MM.1S (cell line): ENCODE data around the gene ORMDL3.

Source experiments
- DNase-seq: peaks from one replicate; pipeline ENCODE4 v3.0.0-alpha.2; 2015
- H2AFZ ChIP-seq: fragments of 300-600 bp; sonication (generic); 2 replicates; pipeline ENCODE4 v1.6.0; 2016; ENCODE audit warnings: antibody characterized with exemption, low read length
- H3F3A ChIP-seq: fragments of 300-600 bp; sonication (generic); 2 replicates; pipeline ENCODE4 v1.6.1; 2016; ENCODE audit warnings: mild to moderate bottlenecking, antibody characterized with exemption, low read length, moderate library complexity, mixed read lengths; ENCODE audit not compliant: insufficient read depth
- H3K27ac ChIP-seq: fragments of 300-600 bp; sonication (generic); 2 replicates; pipeline ENCODE4 v1.5.1; 2016; ENCODE audit warnings: mild to moderate bottlenecking, low read length
- H3K27me3 ChIP-seq: fragments of 300-600 bp; sonication (generic); replicated peaks from 2 replicates; pipeline ENCODE4 v1.6.0; 2016; ENCODE audit warnings: low read length; ENCODE audit not compliant: insufficient read depth
- H3K36me3 ChIP-seq: fragments of 300-600 bp; sonication (generic); replicated peaks from 2 replicates; pipeline ENCODE4 v1.6.1; 2016; ENCODE audit warnings: mild to moderate bottlenecking, low read length, mixed read lengths; ENCODE audit not compliant: insufficient read depth
- H3K4me1 ChIP-seq: fragments of 300-600 bp; sonication (generic); 2 replicates; pipeline ENCODE4 v1.6.1; 2016; ENCODE audit warnings: low read length, mixed read lengths
- H3K4me2 ChIP-seq: fragments of 300-600 bp; sonication (generic); 2 replicates; pipeline ENCODE4 v1.6.0; 2016; ENCODE audit warnings: low read depth, low read length
- H3K4me3 ChIP-seq: fragments of 300-600 bp; sonication (generic); 2 replicates; pipeline ENCODE4 v1.5.1; 2016; ENCODE audit warnings: low read length, mixed read lengths
- H3K79me2 ChIP-seq: fragments of 300-600 bp; sonication (generic); 2 replicates; pipeline ENCODE4 v1.6.1; 2016; ENCODE audit warnings: mixed run types, low read length, mixed read lengths
- H3K9ac ChIP-seq: fragments of 300-600 bp; sonication (generic); 2 replicates; pipeline ENCODE4 v1.6.1; 2016; ENCODE audit warnings: low read length, mixed read lengths
- H3K9me2 ChIP-seq: fragments of 300-600 bp; sonication (generic); replicated peaks from 2 replicates; pipeline ENCODE4 v1.6.1; 2016; ENCODE audit warnings: mild to moderate bottlenecking, low read length, mixed read lengths; ENCODE audit not compliant: insufficient read depth
- H3K9me3 ChIP-seq: fragments of 300-600 bp; sonication (generic); replicated peaks from 2 replicates; pipeline ENCODE4 v1.6.1; 2016; ENCODE audit warnings: mild to moderate bottlenecking, low read length, mixed read lengths; ENCODE audit not compliant: insufficient read depth
- H4K20me1 ChIP-seq: fragments of 300-600 bp; sonication (generic); 2 replicates; pipeline ENCODE4 v1.6.1; 2016; ENCODE audit warnings: mild to moderate bottlenecking, low read length, moderate library complexity, mixed read lengths; ENCODE audit not compliant: insufficient read depth
- EZH2 ChIP-seq: fragments of 300-600 bp; sonication (generic); optimal IDR thresholded peaks from 2 replicates; pipeline ENCODE3; 2017; ENCODE audit warnings: low read depth, mild to moderate bottlenecking, antibody characterized with exemption, low read length, mixed read lengths
- EZH2phosphoT487 ChIP-seq: fragments of 300-600 bp; sonication (generic); IDR thresholded peaks from 2 replicates; pipeline ENCODE4 v1.6.1; 2018; ENCODE audit warnings: antibody characterized with exemption, low read length
- TF ChIP-seq, protein P1 (sequence below): fragments of 300-600 bp; sonication (generic); IDR thresholded peaks from 2 replicates; pipeline ENCODE4 v1.5.1; 2016; ENCODE audit warnings: antibody characterized with exemption, low read length, mixed read lengths

ORMDL3 gene

GRCh38 chr17:39924691-39925055 is 2.7 kb downstream of the ORMDL3 start:
- H3K4me2 ChIP-seq, result peak overlapping the region; percentile 95; the same call in 1 of the 2 replicates
- H3K4me1 ChIP-seq, result peaks cover 33% of the 10 kb centered on the region
- peaks cover 30% of the 10 kb centered on the region for H3F3A ChIP-seq
- H4K20me1 ChIP-seq, result no peaks in the 10 kb centered on the region
- H3K9me3 ChIP-seq, result no peaks in the 10 kb centered on the region
- H3K36me3 ChIP-seq, result peaks cover 27% of the 10 kb centered on the region
- 0 out of 2 replicates have a peak overlapping the region, but pooled peaks have one; percentile 3 for H3K9ac ChIP-seq
- H2AFZ ChIP-seq, result no peak overlapping the region
- DNase-seq, result no peak
- no peaks in the 10 kb centered on the region for H3K27me3 ChIP-seq
- peak overlapping the region; percentile 97; the same call in 1 of the 2 replicates for H3K27ac ChIP-seq
- H3K9me2 ChIP-seq, result no peaks in the 10 kb centered on the region
- H3K4me3 ChIP-seq, result no peak overlapping the region
- H3K79me2 ChIP-seq, result peaks cover 59% of the 10 kb centered on the region
- TF ChIP-seq EZH2 (no peak), EZH2phosphoT487 (no peak)
- TF ChIP-seq, protein P1, sequence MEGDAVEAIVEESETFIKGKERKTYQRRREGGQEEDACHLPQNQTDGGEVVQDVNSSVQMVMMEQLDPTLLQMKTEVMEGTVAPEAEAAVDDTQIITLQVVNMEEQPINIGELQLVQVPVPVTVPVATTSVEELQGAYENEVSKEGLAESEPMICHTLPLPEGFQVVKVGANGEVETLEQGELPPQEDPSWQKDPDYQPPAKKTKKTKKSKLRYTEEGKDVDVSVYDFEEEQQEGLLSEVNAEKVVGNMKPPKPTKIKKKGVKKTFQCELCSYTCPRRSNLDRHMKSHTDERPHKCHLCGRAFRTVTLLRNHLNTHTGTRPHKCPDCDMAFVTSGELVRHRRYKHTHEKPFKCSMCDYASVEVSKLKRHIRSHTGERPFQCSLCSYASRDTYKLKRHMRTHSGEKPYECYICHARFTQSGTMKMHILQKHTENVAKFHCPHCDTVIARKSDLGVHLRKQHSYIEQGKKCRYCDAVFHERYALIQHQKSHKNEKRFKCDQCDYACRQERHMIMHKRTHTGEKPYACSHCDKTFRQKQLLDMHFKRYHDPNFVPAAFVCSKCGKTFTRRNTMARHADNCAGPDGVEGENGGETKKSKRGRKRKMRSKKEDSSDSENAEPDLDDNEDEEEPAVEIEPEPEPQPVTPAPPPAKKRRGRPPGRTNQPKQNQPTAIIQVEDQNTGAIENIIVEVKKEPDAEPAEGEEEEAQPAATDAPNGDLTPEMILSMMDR, result no peak

- Histone ChIP-seq H3K9me3 (no peaks in the 10 kb centered on the region), H3K4me2 (no peak overlapping the region), H3K36me3 (peaks cover 31% of the 10 kb centered on the region), H3K27ac (no peak overlapping the region), H3K4me1 (peaks cover 31% of the 10 kb centered on the region), H2AFZ (no peak overlapping the region), H3K9me2 (no peaks in the 10 kb centered on the region), H3K9ac (0 out of 2 replicates have a peak overlapping the region, but pooled peaks have one; percentile 3), H3F3A (peaks cover 32% of the 10 kb centered on the region), H3K4me3 (no peak overlapping the region), H3K79me2 (peaks cover 59% of the 10 kb centered on the region), H3K27me3 (no peaks in the 10 kb centered on the region), H4K20me1 (no peaks in the 10 kb centered on the region)
- DNase-seq, result no peak
- TF ChIP-seq EZH2phosphoT487 (no peak), EZH2 (no peak)
- TF ChIP-seq, protein P1, result no peak
These were observed 3.3 kb downstream of the ORMDL3 start for GRCh38 chr17:39923836-39924690.

DNA sequence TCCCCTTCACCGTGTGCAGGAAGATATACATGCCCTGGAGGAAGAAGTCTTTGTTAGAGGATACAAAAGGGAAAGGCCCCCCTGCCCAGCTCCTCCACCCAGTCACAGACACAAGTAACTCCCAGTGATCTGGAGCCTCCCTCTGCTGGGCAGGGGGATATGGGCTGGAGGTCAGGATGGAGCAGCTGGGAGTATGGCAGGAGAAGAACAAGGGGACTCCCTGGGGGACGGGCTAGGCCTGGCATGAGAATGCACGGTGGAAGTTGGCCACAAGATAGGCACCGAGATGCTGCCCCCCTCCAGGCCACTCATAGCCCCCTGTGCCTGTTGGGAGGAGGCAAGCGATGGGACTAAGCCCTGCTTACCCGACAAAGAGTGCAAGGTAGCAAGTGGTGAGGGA is 4.2 kb downstream of the ORMDL3 start:
- H3K4me2 ChIP-seq, result no peak overlapping the region

More for the DNA sequence above, 4.2 kb downstream of the ORMDL3 start:
- peaks cover 29% of the 10 kb centered on the region for H3K4me1 ChIP-seq
- TF ChIP-seq, protein P1, result no peak
- TF ChIP-seq EZH2phosphoT487, result no peak
- no peak for TF ChIP-seq EZH2
- H3K9me3 ChIP-seq, result no peaks in the 10 kb centered on the region
- peaks cover 59% of the 10 kb centered on the region for H3K79me2 ChIP-seq
- H3F3A ChIP-seq, result peaks cover 34% of the 10 kb centered on the region
- DNase-seq, result no peak
- peaks cover 31% of the 10 kb centered on the region for H3K36me3 ChIP-seq
- H2AFZ ChIP-seq, result no peak overlapping the region
- H3K4me3 ChIP-seq, result no peak overlapping the region
- no peak overlapping the region for H3K9ac ChIP-seq
- no peaks in the 10 kb centered on the region for H3K27me3 ChIP-seq
- no peak overlapping the region for H3K27ac ChIP-seq
- no peaks in the 10 kb centered on the region for H4K20me1 ChIP-seq
- no peaks in the 10 kb centered on the region for H3K9me2 ChIP-seq
